Adipocyte (in vitro differentiated cells): Measurements from ENCODE around the gene LRBA.

Experiments used
- DNase-seq: peaks from one replicate; pipeline ENCODE4 v3.0.0-alpha.2; 2015; ENCODE audit warnings: low read depth
- H3K27me3 ChIP-seq: replicated peaks from 2 replicates; pipeline ENCODE4 v1.7.0; 2013; ENCODE audit warnings: mild to moderate bottlenecking, low read length, moderate library complexity; ENCODE audit not compliant: control insufficient read depth, insufficient read depth
- H3K36me3 ChIP-seq: 2 replicates; pipeline ENCODE4 v1.7.0; 2013; ENCODE audit warnings: low read length, mild to moderate bottlenecking, moderate library complexity; ENCODE audit not compliant: control insufficient read depth, insufficient read depth, severe bottlenecking
- H3K4me1 ChIP-seq: 2 replicates; pipeline ENCODE4 v1.7.0; 2013; ENCODE audit warnings: mild to moderate bottlenecking, low read length, moderate library complexity; ENCODE audit not compliant: control insufficient read depth, insufficient read depth
- H3K4me3 ChIP-seq: 2 replicates; pipeline ENCODE4 v1.7.0; 2013; ENCODE audit warnings: mild to moderate bottlenecking, low read length, moderate library complexity
- H3K9ac ChIP-seq: 2 replicates; pipeline ENCODE4 v1.7.0; 2013; ENCODE audit warnings: mild to moderate bottlenecking, low read length, moderate library complexity
- H3K9me3 ChIP-seq: 2 replicates; pipeline ENCODE4 v1.7.0; 2013; ENCODE audit warnings: mild to moderate bottlenecking, low read length, moderate library complexity; ENCODE audit not compliant: control insufficient read depth

LRBA gene

GRCh38 chr4:150280081-150280895, 734.8 kb downstream of the LRBA start:
- Histone ChIP-seq H3K27me3 (no peaks in the 10 kb centered on the region), H3K4me3 (no peak overlapping the region), H3K36me3 (peaks cover 6% of the 10 kb centered on the region)

GRCh38 chr4:150278206-150278605, 736.9 kb downstream of the LRBA start:
- Histone ChIP-seq H3K9ac (no peak overlapping the region), H3K36me3 (peaks cover 6% of the 10 kb centered on the region), H3K27me3 (no peaks in the 10 kb centered on the region), H3K4me3 (no peak overlapping the region), H3K4me1 (peaks cover 13% of the 10 kb centered on the region), H3K9me3 (no peaks in the 10 kb centered on the region)
- no peak for DNase-seq

More at GRCh38 chr4:150280081-150280895, 734.8 kb downstream of the LRBA start:
- no peaks in the 10 kb centered on the region for H3K9me3 ChIP-seq
- H3K4me1 ChIP-seq: peaks cover 16% of the 10 kb centered on the region
- DNase-seq: peak; percentile 79
- no peak overlapping the region for H3K9ac ChIP-seq

DNA sequence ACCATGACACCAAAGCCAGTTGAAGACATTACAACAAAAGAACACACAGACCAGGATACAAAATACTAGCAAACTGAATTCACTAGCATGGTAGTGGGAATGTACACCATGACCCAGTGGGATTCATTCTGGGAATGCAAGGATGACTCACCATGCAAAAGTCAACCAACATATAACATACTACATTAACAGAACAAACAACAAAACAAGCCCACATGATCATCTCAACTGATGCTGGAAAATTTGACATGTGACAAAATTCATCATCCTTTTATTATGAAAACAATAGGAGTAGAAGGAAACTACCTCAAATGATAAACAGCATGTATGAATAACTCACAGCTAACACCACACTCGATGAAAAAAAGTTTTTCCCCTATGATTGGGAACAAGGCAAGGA, 746.6 kb downstream of the LRBA start:
- Histone ChIP-seq H3K4me1 (peaks cover 17% of the 10 kb centered on the region), H3K9me3 (peaks cover 7% of the 10 kb centered on the region), H3K27me3 (no peaks in the 10 kb centered on the region), H3K36me3 (peaks cover 5% of the 10 kb centered on the region), H3K4me3 (no peak overlapping the region), H3K9ac (no peak overlapping the region)
- DNase-seq: no peak

- H3K4me3 ChIP-seq: no peak overlapping the region
- H3K27me3 ChIP-seq: no peaks in the 10 kb centered on the region
- no peak for DNase-seq
Measured at GRCh38 chr4:150265806-150266205, 749.3 kb downstream of the LRBA start.

DNA sequence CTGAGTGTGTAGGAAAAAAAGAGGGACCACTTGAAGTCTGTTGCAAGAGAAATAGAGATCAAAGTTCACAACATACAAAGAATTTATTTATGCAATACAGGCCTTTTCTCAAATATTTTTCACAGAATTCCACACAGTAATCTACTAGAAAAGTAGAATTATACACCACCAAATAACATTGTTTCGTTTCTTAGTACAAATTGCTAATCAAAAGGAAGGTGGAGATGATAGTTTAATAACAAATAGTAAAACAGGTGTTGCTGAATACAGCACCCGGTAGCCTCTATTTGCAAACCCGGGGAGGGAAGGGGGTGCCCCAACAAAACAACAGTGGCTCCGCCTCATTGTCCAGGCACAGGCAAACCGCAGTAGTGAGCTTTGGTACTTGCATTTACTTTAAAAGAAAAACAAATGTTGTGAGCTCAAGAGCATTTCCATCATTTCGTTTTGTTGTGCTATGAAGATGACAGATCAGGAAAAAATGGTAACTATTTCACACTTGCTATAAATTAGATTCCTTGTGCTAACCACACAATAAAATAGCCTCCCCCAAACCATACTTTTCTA, 750.4 kb downstream of the LRBA start:
- Histone ChIP-seq H3K27me3 (no peaks in the 10 kb centered on the region), H3K9me3 (peaks cover 7% of the 10 kb centered on the region), H3K36me3 (peaks cover 9% of the 10 kb centered on the region), H3K9ac (no peak overlapping the region), H3K4me1 (peaks cover 17% of the 10 kb centered on the region), H3K4me3 (peak overlapping the region; percentile 40)
- peak; percentile 47 for DNase-seq

More at GRCh38 chr4:150265806-150266205, 749.3 kb downstream of the LRBA start:
- no peak overlapping the region for H3K9ac ChIP-seq
- H3K4me1 ChIP-seq: peaks cover 17% of the 10 kb centered on the region
- peaks cover 5% of the 10 kb centered on the region for H3K36me3 ChIP-seq
- peaks cover 7% of the 10 kb centered on the region for H3K9me3 ChIP-seq

DNA sequence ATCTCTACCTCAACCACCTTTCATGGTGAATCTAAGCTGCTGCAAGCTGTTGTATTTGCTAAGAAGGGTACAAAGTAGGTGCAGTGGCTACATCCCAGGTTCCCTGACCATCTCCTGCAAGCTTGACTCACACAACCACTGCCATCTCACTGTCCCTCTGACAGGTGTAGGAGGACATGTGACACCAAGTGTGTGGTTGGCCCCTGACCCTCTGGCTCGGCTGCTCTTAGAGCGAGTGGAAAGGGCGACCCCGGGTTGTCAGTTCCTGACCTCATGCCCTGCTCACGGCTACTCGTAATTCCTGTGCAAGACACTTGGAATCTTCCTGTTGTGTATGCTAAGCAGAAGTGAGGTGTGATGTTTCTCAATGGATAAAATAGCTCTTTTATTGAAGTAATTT, 752.5 kb downstream of the LRBA start:
- DNase-seq: no peak
- Histone ChIP-seq H3K4me1 (peaks cover 13% of the 10 kb centered on the region), H3K9ac (no peak overlapping the region), H3K36me3 (peaks cover 9% of the 10 kb centered on the region), H3K27me3 (no peaks in the 10 kb centered on the region), H3K9me3 (peaks cover 7% of the 10 kb centered on the region), H3K4me3 (no peak overlapping the region)

GRCh38 chr4:150261571-150261970, 753.5 kb downstream of the LRBA start:
- peak; percentile 10 for DNase-seq
- Histone ChIP-seq H3K9ac (no peak overlapping the region), H3K4me1 (peaks cover 13% of the 10 kb centered on the region), H3K9me3 (peaks cover 6% of the 10 kb centered on the region), H3K36me3 (peaks cover 12% of the 10 kb centered on the region), H3K4me3 (no peak overlapping the region), H3K27me3 (no peaks in the 10 kb centered on the region)

GRCh38 chr4:150259861-150260567, 755.1 kb downstream of the LRBA start:
- no peak overlapping the region for H3K4me3 ChIP-seq
- no peaks in the 10 kb centered on the region for H3K9me3 ChIP-seq
- peaks cover 11% of the 10 kb centered on the region for H3K4me1 ChIP-seq
- peaks cover 7% of the 10 kb centered on the region for H3K36me3 ChIP-seq
- no peak for DNase-seq
- H3K9ac ChIP-seq: no peak overlapping the region
- no peaks in the 10 kb centered on the region for H3K27me3 ChIP-seq

GRCh38 chr4:150258569-150258968, 756.5 kb downstream of the LRBA start:
- H3K9ac ChIP-seq: no peak overlapping the region
- H3K9me3 ChIP-seq: peaks cover 3% of the 10 kb centered on the region
- no peaks in the 10 kb centered on the region for H3K4me1 ChIP-seq
- peaks cover 13% of the 10 kb centered on the region for H3K36me3 ChIP-seq
- H3K27me3 ChIP-seq: no peaks in the 10 kb centered on the region
- no peak overlapping the region for H3K4me3 ChIP-seq
- no peak for DNase-seq

DNA sequence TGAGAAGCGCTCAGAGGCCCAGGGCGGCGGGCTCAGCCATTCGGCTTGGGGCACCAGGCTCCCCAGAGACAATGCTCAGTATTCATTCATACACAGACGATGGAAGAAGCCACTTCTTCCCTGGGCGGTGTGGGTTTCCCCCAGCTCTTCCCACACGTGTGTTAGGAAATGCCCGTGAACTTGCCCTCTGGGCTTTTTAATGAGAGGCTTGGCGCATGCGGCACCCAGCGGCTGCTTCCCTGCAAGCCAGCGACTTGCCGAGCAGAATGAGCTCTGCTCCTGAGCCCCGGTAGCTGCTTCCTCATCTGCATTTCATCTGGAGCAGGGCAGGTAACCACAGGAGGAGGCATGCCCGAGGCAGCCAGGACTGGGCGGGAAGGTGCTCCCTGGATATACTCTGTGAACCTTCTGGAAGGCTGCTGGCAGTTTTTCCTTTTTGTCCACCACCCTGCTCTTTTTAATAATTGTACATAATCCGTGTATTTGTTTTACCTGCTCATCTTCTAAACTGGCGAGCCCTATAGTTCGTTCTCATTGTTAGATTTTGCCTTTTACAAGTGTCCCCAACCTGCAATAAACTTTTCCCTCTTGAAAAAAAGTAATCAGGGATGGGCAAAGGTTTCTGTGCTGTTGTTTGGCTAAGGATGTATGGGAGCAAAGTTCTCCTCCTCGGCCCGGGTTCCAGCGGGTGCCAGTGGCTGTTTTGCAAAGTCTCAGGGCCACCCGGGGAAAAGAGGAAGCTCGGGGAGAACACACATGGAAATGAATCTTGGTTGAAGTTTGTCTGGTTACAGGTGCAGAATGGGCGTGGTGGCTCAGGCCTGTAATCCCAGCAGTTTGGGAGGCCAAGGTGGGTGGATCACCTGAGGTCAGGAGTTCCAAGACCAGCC, 758.0 kb downstream of the LRBA start:
- Histone ChIP-seq H3K36me3 (peaks cover 13% of the 10 kb centered on the region), H3K4me3 (no peak overlapping the region)
- no peak for DNase-seq

More for the DNA sequence above, 758.0 kb downstream of the LRBA start:
- H3K4me1 ChIP-seq: no peaks in the 10 kb centered on the region
- no peaks in the 10 kb centered on the region for H3K27me3 ChIP-seq
- no peak overlapping the region for H3K9ac ChIP-seq
- H3K9me3 ChIP-seq: peaks cover 3% of the 10 kb centered on the region
